PFSK-1 (cell line): ENCODE measurements around the gene SLC27A4. TPM values are rescaled to one million over a fixed set of nuclear protein-coding genes. Genes with fewer than 3 reads are reported as not detected.

Experiments used
- FOXP2 ChIP-seq: optimal IDR thresholded peaks from 2 replicates; pipeline ENCODE3; 2011; ENCODE audit warnings: borderline replicate concordance, control low read depth, inconsistent platforms; ENCODE audit not compliant: insufficient read depth; ENCODE audit errors: extremely low read length, extremely low read depth
- POLR2AphosphoS5 ChIP-seq: IDR thresholded peaks from 2 replicates; pipeline ENCODE4 v1.6.1; 2012; ENCODE audit warnings: low read depth, mild to moderate bottlenecking, control low read depth, low read length, moderate library complexity
- SIN3A ChIP-seq: IDR thresholded peaks from 2 replicates; pipeline ENCODE4 v1.6.1; 2012; ENCODE audit warnings: mild to moderate bottlenecking, low read length, moderate library complexity, borderline replicate concordance; ENCODE audit not compliant: insufficient read depth
- TAF1 ChIP-seq: IDR thresholded peaks from 2 replicates; pipeline ENCODE4 v1.6.1; 2012; ENCODE audit warnings: low read length, control low read depth, borderline replicate concordance; ENCODE audit not compliant: insufficient read depth
- polyA plus RNA-seq: library from polyadenylated mRNA; unstranded; fragments of >200 nt; gene quantifications from one replicate; pipeline ENCODE4 v1.2.1, GENCODE V29; 2012; ENCODE audit warnings: low read depth, missing spikeins; ENCODE audit not compliant: insufficient read length
- TF ChIP-seq, protein P1 (sequence below), 2 experiments: IDR thresholded peaks; 2 replicates each; pipeline versions ENCODE4 v1.6.1 to v1.8.0; 2011 to 2012; ENCODE audit warnings: low read depth in 2 of 2, low read length in 2 of 2, control low read depth in 1 of 2, inconsistent platforms in 1 of 2, mild to moderate bottlenecking in 1 of 2, moderate library complexity in 1 of 2; ENCODE audit not compliant: insufficient read depth in 1 of 2

The SLC27A4 gene
- polyA plus RNA-seq: 38.3 TPM

- TF ChIP-seq TAF1: peak; percentile 58; the same call in 1 of the 2 replicates
- no peak for TF ChIP-seq POLR2AphosphoS5
- peak; percentile 21 for TF ChIP-seq FOXP2
Measured at GRCh38 chr9:128339761-128340690, at the start of gene SLC27A4. Gene SLC27A4, plus strand, starts transcription at chr9:128340527. Its CDS starts 2,606 bp downstream, at chr9:128343133.

DNA sequence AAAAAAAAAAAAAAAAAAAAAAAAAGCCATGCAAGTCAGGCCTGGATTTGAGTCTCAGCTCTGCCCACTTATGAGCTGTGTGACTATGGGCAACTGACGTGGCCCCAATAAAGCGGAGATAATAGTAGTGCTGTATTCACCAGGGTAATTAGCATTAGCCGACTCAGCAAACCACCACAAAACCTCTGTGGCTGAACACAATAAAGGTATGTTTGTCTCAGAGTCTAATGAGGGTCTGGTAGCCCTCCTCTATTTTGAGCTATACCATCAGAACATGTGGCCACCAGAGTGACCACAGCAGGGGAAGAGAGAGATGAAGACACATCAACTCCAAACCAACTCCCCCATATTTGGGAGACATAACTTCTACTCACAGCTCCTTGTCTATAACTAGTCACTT, 48.3 kb upstream of the SLC27A4 start:
- no peak for TF ChIP-seq FOXP2
- no peak for TF ChIP-seq SIN3A
- TF ChIP-seq TAF1: no peak
- no peak for TF ChIP-seq POLR2AphosphoS5
- TF ChIP-seq, protein P1, sequence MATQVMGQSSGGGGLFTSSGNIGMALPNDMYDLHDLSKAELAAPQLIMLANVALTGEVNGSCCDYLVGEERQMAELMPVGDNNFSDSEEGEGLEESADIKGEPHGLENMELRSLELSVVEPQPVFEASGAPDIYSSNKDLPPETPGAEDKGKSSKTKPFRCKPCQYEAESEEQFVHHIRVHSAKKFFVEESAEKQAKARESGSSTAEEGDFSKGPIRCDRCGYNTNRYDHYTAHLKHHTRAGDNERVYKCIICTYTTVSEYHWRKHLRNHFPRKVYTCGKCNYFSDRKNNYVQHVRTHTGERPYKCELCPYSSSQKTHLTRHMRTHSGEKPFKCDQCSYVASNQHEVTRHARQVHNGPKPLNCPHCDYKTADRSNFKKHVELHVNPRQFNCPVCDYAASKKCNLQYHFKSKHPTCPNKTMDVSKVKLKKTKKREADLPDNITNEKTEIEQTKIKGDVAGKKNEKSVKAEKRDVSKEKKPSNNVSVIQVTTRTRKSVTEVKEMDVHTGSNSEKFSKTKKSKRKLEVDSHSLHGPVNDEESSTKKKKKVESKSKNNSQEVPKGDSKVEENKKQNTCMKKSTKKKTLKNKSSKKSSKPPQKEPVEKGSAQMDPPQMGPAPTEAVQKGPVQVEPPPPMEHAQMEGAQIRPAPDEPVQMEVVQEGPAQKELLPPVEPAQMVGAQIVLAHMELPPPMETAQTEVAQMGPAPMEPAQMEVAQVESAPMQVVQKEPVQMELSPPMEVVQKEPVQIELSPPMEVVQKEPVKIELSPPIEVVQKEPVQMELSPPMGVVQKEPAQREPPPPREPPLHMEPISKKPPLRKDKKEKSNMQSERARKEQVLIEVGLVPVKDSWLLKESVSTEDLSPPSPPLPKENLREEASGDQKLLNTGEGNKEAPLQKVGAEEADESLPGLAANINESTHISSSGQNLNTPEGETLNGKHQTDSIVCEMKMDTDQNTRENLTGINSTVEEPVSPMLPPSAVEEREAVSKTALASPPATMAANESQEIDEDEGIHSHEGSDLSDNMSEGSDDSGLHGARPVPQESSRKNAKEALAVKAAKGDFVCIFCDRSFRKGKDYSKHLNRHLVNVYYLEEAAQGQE (IDR thresholded peaks at IDR 0.05; ENCODE audit: insufficient read depth in 1 of 2, low read depth in 2 of 2, low read length in 2 of 2): no peak

DNA sequence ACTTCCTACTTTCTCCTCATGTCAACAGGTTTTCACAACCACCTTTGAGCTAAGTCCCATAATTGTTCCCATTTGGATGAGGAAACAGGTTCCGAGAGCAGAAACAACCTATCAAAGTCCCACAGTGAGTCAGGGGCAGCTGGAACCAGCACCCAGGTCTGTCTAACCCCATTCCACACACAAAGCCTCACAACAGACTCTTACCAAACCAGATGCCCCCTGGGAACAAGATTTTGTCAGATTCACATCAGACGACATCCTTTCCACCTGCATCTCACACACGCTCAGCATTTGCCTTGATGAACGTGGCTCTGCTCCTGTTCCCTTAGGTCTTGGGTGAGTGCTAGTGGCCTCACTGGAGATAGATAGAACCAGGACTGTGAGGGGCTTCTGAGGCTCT, 47.2 kb upstream of the SLC27A4 start:
- no peak for TF ChIP-seq POLR2AphosphoS5
- TF ChIP-seq TAF1: no peak
- no peak for TF ChIP-seq FOXP2
- no peak for TF ChIP-seq SIN3A
- TF ChIP-seq, protein P1 (IDR thresholded peaks at IDR 0.05; ENCODE audit: insufficient read depth in 1 of 2, low read depth in 2 of 2, low read length in 2 of 2): no peak

- TF ChIP-seq, protein P1 (IDR thresholded peaks at IDR 0.05; ENCODE audit: insufficient read depth in 1 of 2, low read depth in 2 of 2, low read length in 2 of 2): no peak
- TF ChIP-seq TAF1 (no peak), SIN3A (no peak), FOXP2 (no peak), POLR2AphosphoS5 (no peak)
Measured at GRCh38 chr9:128294142-128294541, 46.2 kb upstream of the SLC27A4 start.

- TF ChIP-seq TAF1 (no peak), SIN3A (no peak), POLR2AphosphoS5 (no peak), FOXP2 (no peak)
- TF ChIP-seq, protein P1 (IDR thresholded peaks at IDR 0.05; ENCODE audit: insufficient read depth in 1 of 2, low read depth in 2 of 2, low read length in 2 of 2): no peak
Measured at GRCh38 chr9:128296340-128297220, 43.7 kb upstream of the SLC27A4 start.
